Activated CD8-positive, alpha-beta memory T cell treated with anti-CD3 and anti-CD28 coated beads, Interleukin-2, amount 10 ng/mL, durations not matched to agents 7 days and 5 days (primary cell): ENCODE data around the gene AMIGO1. TPM values are rescaled to one million over a fixed set of nuclear protein-coding genes. Genes with fewer than 3 reads are reported as not detected.
"Not testable (repeated sequence)": the region's sequence is repeated elsewhere in the genome, so short reads cannot be mapped to it uniquely, and the experiment has no call there.

Source experiments
- ATAC-seq: fragments of 150-1000 bp; cut with Tn5 transposase; one replicate; pipeline ENCODE4 v1.10.0; 2021; ENCODE audit warnings: moderate library complexity
- CTCF ChIA-PET: fragments of 350-600 bp; sonication (Branson Sonifier 250); formaldehyde crosslinking; loops from one replicate; lab custom pipeline; 2021; ENCODE audit warnings: antibody characterized with exemption; lab: Charles Lee
- DNase-seq: peaks from one replicate; pipeline ENCODE4 v3.0.0-alpha.2; 2020
- H3K27ac Mint-ChIP-seq: one replicate; pipeline ENCODE4 v1.8.0; 2021; ENCODE audit warnings: mild to moderate bottlenecking, mixed read lengths
- H3K27me3 Mint-ChIP-seq: one replicate; pipeline ENCODE4 v1.8.0; 2021; ENCODE audit warnings: mixed read lengths
- H3K36me3 Mint-ChIP-seq: one replicate; pipeline ENCODE4 v1.8.0; 2021; ENCODE audit warnings: mild to moderate bottlenecking, mixed read lengths
- H3K4me1 Mint-ChIP-seq: one replicate; pipeline ENCODE4 v1.8.0; 2021; ENCODE audit warnings: mixed read lengths
- H3K4me3 Mint-ChIP-seq: one replicate; pipeline ENCODE4 v1.8.0; 2021; ENCODE audit warnings: mild to moderate bottlenecking, moderate library complexity, mixed read lengths
- H3K9me3 Mint-ChIP-seq: one replicate; pipeline ENCODE4 v1.8.0; 2022; ENCODE audit warnings: low read depth, mixed read lengths
- total RNA-seq, 2 experiments: library from RNA; stranded (reverse); gene quantifications; one replicate each; pipeline ENCODE4 v1.2.3, GENCODE V29; 2021

AMIGO1 gene
- total RNA-seq, 2 experiments from 2014 or later, result 0.20 to 0.26 TPM

GRCh38 chr1:109483672-109484518 lies 25.6 kb downstream of the AMIGO1 start, which contains the start of gene ATXN7L2:
ATXN7L2 (plus strand) TSS chr1:109483905; CDS start chr1:109483954, 49 bp downstream.
- peak; percentile 82 for ATAC-seq
- peaks cover 33% of the 10 kb centered on the region for H3K4me1 Mint-ChIP-seq
- CTCF ChIA-PET, result interaction anchor here (0.7 to 43.7 kb wide), 11 partner anchors 9 to 550 kb away, joined by 3 to 1550 read pairs (median 6); partner anchors contain the start of genes AMIGO1, CYB561D1, GNAI3 and GPR61

GRCh38 chr1:109482791-109483671 lies 26.5 kb downstream of the AMIGO1 start:
- Mint-ChIP-seq H3K27ac (peak overlapping the region; percentile 78), H3K4me1 (peaks cover 38% of the 10 kb centered on the region), H3K27me3 (peaks cover 11% of the 10 kb centered on the region), H3K36me3 (no peaks in the 10 kb centered on the region), H3K4me3 (peak overlapping the region; percentile 93), H3K9me3 (no peaks in the 10 kb centered on the region)
- ATAC-seq (peak; percentile 52), DNase-seq (peak; percentile 67)
- CTCF ChIA-PET, result interaction anchor here (0.8 to 43.7 kb wide), 11 partner anchors 10 to 383 kb away, joined by 3 to 1550 read pairs (median 6); partner anchors contain the start of genes AMIGO1, CYB561D1, GNAI3 and GPR61

More at GRCh38 chr1:109483672-109484518, 25.6 kb downstream of the AMIGO1 start, which contains the start of gene ATXN7L2:
- peak; percentile 94 for DNase-seq
- peaks cover 11% of the 10 kb centered on the region for H3K27me3 Mint-ChIP-seq
- H3K4me3 Mint-ChIP-seq, result peak within 1 kb of the TSS; percentile 93
- no peaks in the 10 kb centered on the region for H3K36me3 Mint-ChIP-seq
- no peaks in the 10 kb centered on the region for H3K9me3 Mint-ChIP-seq
- peak within 1 kb of the TSS; percentile 89 for H3K27ac Mint-ChIP-seq

- no peak for DNase-seq
- Mint-ChIP-seq H3K27ac (no peak overlapping the region), H3K36me3 (no peaks in the 10 kb centered on the region), H3K4me1 (peaks cover 40% of the 10 kb centered on the region), H3K4me3 (peak overlapping the region; percentile 4), H3K27me3 (peaks cover 11% of the 10 kb centered on the region), H3K9me3 (no peaks in the 10 kb centered on the region)
- ATAC-seq, result no peak
- CTCF ChIA-PET, result interaction anchor here (1.4 to 43.7 kb wide), 5 partner anchors 11 to 205 kb away, joined by 3 to 1550 read pairs (median 7); partner anchors contain the start of genes AMIGO1, CYB561D1 and GPR61
Measured at GRCh38 chr1:109482242-109482641, 27.3 kb downstream of the AMIGO1 start.

- H3K27ac Mint-ChIP-seq, result no peak overlapping the region
- H3K9me3 Mint-ChIP-seq, result no peaks in the 10 kb centered on the region
- peaks cover 11% of the 10 kb centered on the region for H3K27me3 Mint-ChIP-seq
- no peak for DNase-seq
- H3K36me3 Mint-ChIP-seq, result no peaks in the 10 kb centered on the region
- peaks cover 39% of the 10 kb centered on the region for H3K4me1 Mint-ChIP-seq
- H3K4me3 Mint-ChIP-seq, result no peak overlapping the region
- no peak for ATAC-seq
- CTCF ChIA-PET, result interaction anchor here (1.4 to 43.7 kb wide), 4 partner anchors 12 to 204 kb away, joined by 3 to 1550 read pairs (median 22); partner anchors contain the start of genes AMIGO1, CYB561D1 and GPR61
Measured at GRCh38 chr1:109481646-109482045, 27.9 kb downstream of the AMIGO1 start.

- DNase-seq (no peak), ATAC-seq (no peak)
- H3K4me1 Mint-ChIP-seq, result peaks cover 29% of the 10 kb centered on the region
- H3K36me3 Mint-ChIP-seq, result no peaks in the 10 kb centered on the region
- CTCF ChIA-PET, result interaction anchor here (1.4 to 43.7 kb wide), 4 partner anchors 11 to 40 kb away, joined by 3 to 1550 read pairs (median 7); partner anchors contain the start of genes AMIGO1 and GPR61
- no peak overlapping the region for H3K27ac Mint-ChIP-seq
- H3K27me3 Mint-ChIP-seq, result peaks cover 23% of the 10 kb centered on the region
- no peak overlapping the region for H3K4me3 Mint-ChIP-seq
- H3K9me3 Mint-ChIP-seq, result no peaks in the 10 kb centered on the region
Measured at GRCh38 chr1:109479901-109480300, 29.6 kb downstream of the AMIGO1 start.

GRCh38 chr1:109479311-109479710 lies 30.2 kb downstream of the AMIGO1 start:
- peaks cover 23% of the 10 kb centered on the region for H3K4me1 Mint-ChIP-seq
- H3K27ac Mint-ChIP-seq, result no peak overlapping the region
- no peaks in the 10 kb centered on the region for H3K9me3 Mint-ChIP-seq
- ATAC-seq, result no peak
- H3K4me3 Mint-ChIP-seq, result no peak overlapping the region
- H3K27me3 Mint-ChIP-seq, result peaks cover 23% of the 10 kb centered on the region
- no peaks in the 10 kb centered on the region for H3K36me3 Mint-ChIP-seq
- CTCF ChIA-PET, result interaction anchor here (1.4 to 43.7 kb wide), 5 partner anchors 11 to 53 kb away, joined by 3 to 1550 read pairs (median 5); partner anchors contain the start of genes AMIGO1, GPR61 and PSMA5
- no peak for DNase-seq

- Mint-ChIP-seq H3K4me1 (peaks cover 20% of the 10 kb centered on the region), H3K27ac (no peak overlapping the region), H3K9me3 (no peaks in the 10 kb centered on the region), H3K27me3 (peaks cover 26% of the 10 kb centered on the region), H3K36me3 (no peaks in the 10 kb centered on the region), H3K4me3 (no peak overlapping the region)
- DNase-seq, result peak; percentile 62
- CTCF ChIA-PET, result interaction anchor here (1.3 to 43.7 kb wide), 4 partner anchors 12 to 53 kb away, joined by 3 to 1550 read pairs (median 6); partner anchors contain the start of genes AMIGO1, GPR61 and PSMA5
- no peak for ATAC-seq
Measured at GRCh38 chr1:109478806-109479205, 30.7 kb downstream of the AMIGO1 start.

- Mint-ChIP-seq H3K27me3 (peaks cover 32% of the 10 kb centered on the region), H3K9me3 (no peaks in the 10 kb centered on the region), H3K36me3 (no peaks in the 10 kb centered on the region), H3K4me3 (no peak overlapping the region), H3K27ac (no peak overlapping the region), H3K4me1 (peaks cover 13% of the 10 kb centered on the region)
- DNase-seq (peak; percentile 42), ATAC-seq (peak; percentile 62)
- CTCF ChIA-PET, result interaction anchor here (1.3 to 43.7 kb wide), 3 partner anchors 12 to 52 kb away, joined by 3 to 1550 read pairs (median 4); partner anchors contain the start of genes AMIGO1, GPR61 and PSMA5
Measured at GRCh38 chr1:109477821-109478220, 31.7 kb downstream of the AMIGO1 start.

- peaks cover 38% of the 10 kb centered on the region for H3K27me3 Mint-ChIP-seq
- DNase-seq (peak; percentile 30), ATAC-seq (no peak)
- H3K9me3 Mint-ChIP-seq, result no peaks in the 10 kb centered on the region
- no peak overlapping the region for H3K27ac Mint-ChIP-seq
- H3K4me1 Mint-ChIP-seq, result peaks cover 6% of the 10 kb centered on the region
- H3K4me3 Mint-ChIP-seq, result no peak overlapping the region
- H3K36me3 Mint-ChIP-seq, result no peaks in the 10 kb centered on the region
- CTCF ChIA-PET, result no interaction called here
Measured at GRCh38 chr1:109476825-109477224, 32.7 kb downstream of the AMIGO1 start.

- no peak overlapping the region for H3K27ac Mint-ChIP-seq
- peaks cover 43% of the 10 kb centered on the region for H3K27me3 Mint-ChIP-seq
- H3K4me3 Mint-ChIP-seq, result no peak overlapping the region
- H3K9me3 Mint-ChIP-seq, result no peaks in the 10 kb centered on the region
- H3K4me1 Mint-ChIP-seq, result peaks cover 6% of the 10 kb centered on the region
- DNase-seq, result peak; percentile 31
- H3K36me3 Mint-ChIP-seq, result no peaks in the 10 kb centered on the region
- no peak for ATAC-seq
- CTCF ChIA-PET, result no interaction called here
Measured at GRCh38 chr1:109475261-109475660, 34.3 kb downstream of the AMIGO1 start.

- H3K4me1 Mint-ChIP-seq, result peaks cover 6% of the 10 kb centered on the region
- no peaks in the 10 kb centered on the region for H3K9me3 Mint-ChIP-seq
- H3K36me3 Mint-ChIP-seq, result no peaks in the 10 kb centered on the region
- H3K27me3 Mint-ChIP-seq, result peaks cover 48% of the 10 kb centered on the region
- H3K27ac Mint-ChIP-seq, result no peak overlapping the region
- peak; percentile 3 for DNase-seq
- CTCF ChIA-PET, result interaction anchor here (1.3 kb wide), 1 partner anchor 19 kb away, joined by 4 read pairs; the partner anchor contains the start of gene CYB561D1
- H3K4me3 Mint-ChIP-seq, result no peak overlapping the region
- no peak for ATAC-seq
Measured at GRCh38 chr1:109474697-109475096, 34.8 kb downstream of the AMIGO1 start.

- H3K4me1 Mint-ChIP-seq, H3K27ac Mint-ChIP-seq, H3K36me3 Mint-ChIP-seq, H3K9me3 Mint-ChIP-seq, ATAC-seq, H3K4me3 Mint-ChIP-seq: not testable (repeated sequence)
- peaks cover 54% of the 10 kb centered on the region for H3K27me3 Mint-ChIP-seq
- CTCF ChIA-PET, result interaction anchor here (1.3 kb wide), 1 partner anchor 20 kb away, joined by 4 read pairs; the partner anchor contains the start of gene CYB561D1
- peak; percentile 25 for DNase-seq
Measured at GRCh38 chr1:109473284-109474057, 36.1 kb downstream of the AMIGO1 start.
